HepG2 (cell line): ENCODE measurements around the gene PRKCSH. TPM values are rescaled to one million over a fixed set of nuclear protein-coding genes. Genes with fewer than 3 reads are reported as not detected.

Experiments used
- ARNTL ChIP-seq: sonication (generic); formaldehyde crosslinking; IDR thresholded peaks from 2 replicates; pipeline ENCODE4 v1.4.0; 2020; ENCODE audit warnings: mild to moderate bottlenecking, missing genetic modification reagents
- DR1 ChIP-seq: sonication (generic); formaldehyde crosslinking; IDR thresholded peaks from 2 replicates; pipeline ENCODE4 v1.8.0; 2021; ENCODE audit warnings: mild to moderate bottlenecking, missing genetic modification reagents, inconsistent platforms
- FOSL2 ChIP-seq: sonication (generic); formaldehyde crosslinking; IDR thresholded peaks from 2 replicates; pipeline ENCODE4 v1.4.0; 2020; ENCODE audit warnings: missing genetic modification reagents
- FOXA1 ChIP-seq, 2 experiments: fragments of 450-650 bp in 1 of 2; sonication (generic) in 1 of 2; formaldehyde crosslinking in 1 of 2; IDR thresholded peaks; 2 replicates each; pipeline versions ENCODE4 v1.4.0 to v1.6.1; 2016 to 2020; ENCODE audit warnings: missing genetic modification reagents in 1 of 2
- HHEX ChIP-seq: IDR thresholded peaks from 2 replicates; pipeline ENCODE4 v1.6.1; 2016; ENCODE audit warnings: control low read depth
- ISL2 ChIP-seq: sonication (generic); formaldehyde crosslinking; IDR thresholded peaks from 2 replicates; pipeline ENCODE4 v1.5.0; 2020; ENCODE audit warnings: missing genetic modification reagents
- KDM5A ChIP-seq: fragments of 200-600 bp; sonication (generic); IDR thresholded peaks from 2 replicates; pipeline ENCODE4 v1.7.0; 2018; ENCODE audit warnings: antibody characterized with exemption, mild to moderate bottlenecking, low read length, borderline replicate concordance
- RFX3 ChIP-seq: IDR thresholded peaks from 2 replicates; pipeline ENCODE4 v1.6.1; 2016; ENCODE audit warnings: missing biosample characterization, missing genetic modification reagents
- SNAPC2 ChIP-seq: sonication (generic); formaldehyde crosslinking; IDR thresholded peaks from 2 replicates; pipeline ENCODE4 v1.8.1; 2022; ENCODE audit warnings: mild to moderate bottlenecking, missing genetic modification reagents
- STAG1 ChIP-seq: sonication (generic); formaldehyde crosslinking; IDR thresholded peaks from 2 replicates; pipeline ENCODE4 v1.4.0; 2020; ENCODE audit warnings: missing genetic modification reagents
- TARDBP ChIP-seq: sonication (generic); formaldehyde crosslinking; IDR thresholded peaks from 2 replicates; pipeline ENCODE4 v1.8.0; 2022; ENCODE audit warnings: mild to moderate bottlenecking, missing genetic modification reagents
- TEAD3 ChIP-seq: optimal IDR thresholded peaks from 2 replicates; pipeline ENCODE3; 2016; ENCODE audit warnings: borderline replicate concordance
- TSC22D2 ChIP-seq: sonication (generic); formaldehyde crosslinking; IDR thresholded peaks from 2 replicates; pipeline ENCODE4 v1.5.1; 2020; ENCODE audit warnings: missing genetic modification reagents, mild to moderate bottlenecking, borderline replicate concordance
- ZFP91 ChIP-seq: sonication (generic); formaldehyde crosslinking; IDR thresholded peaks from 2 replicates; pipeline ENCODE4 v1.9.0; 2022; ENCODE audit warnings: missing genetic modification reagents, mild to moderate bottlenecking, borderline replicate concordance
- ZNF234 ChIP-seq: sonication (generic); formaldehyde crosslinking; conservative IDR thresholded peaks from 2 replicates; pipeline ENCODE4 v1.5.1; 2020; ENCODE audit warnings: mild to moderate bottlenecking, missing genetic modification reagents
- ZNF317 ChIP-seq: sonication (generic); formaldehyde crosslinking; IDR thresholded peaks from 2 replicates; pipeline ENCODE4 v1.5.0; 2020; ENCODE audit warnings: mild to moderate bottlenecking, missing genetic modification reagents
- ZNF550 ChIP-seq: sonication (generic); formaldehyde crosslinking; IDR thresholded peaks from 2 replicates; pipeline ENCODE4 v1.4.0; 2020; ENCODE audit warnings: mild to moderate bottlenecking, missing genetic modification reagents, borderline replicate concordance
- ZNF773 ChIP-seq: sonication (generic); formaldehyde crosslinking; IDR thresholded peaks from 2 replicates; pipeline ENCODE4 v1.4.0; 2020; ENCODE audit warnings: missing genetic modification reagents, borderline replicate concordance
- ZNF781 ChIP-seq: sonication (generic); formaldehyde crosslinking; IDR thresholded peaks from 2 replicates; pipeline ENCODE4 v1.5.1; 2020; ENCODE audit warnings: borderline replicate concordance, mild to moderate bottlenecking, missing genetic modification reagents; ENCODE audit errors: not compliant biosample characterization
- polyA plus RNA-seq, 8 experiments: library from polyadenylated mRNA; depleted of rRNA in 3 of 8; stranded (reverse) in 7 of 8; unstranded in 1 of 8; fragments of >200 nt; fragmentation: Illumina TruSeq in 4 of 8; extraction: Trizol in 4 of 8; gene quantifications; 2 replicates each; pipeline versions ENCODE4 v1.2.1 to v1.2.3, GENCODE V29; 2011 to 2016; ENCODE audit warnings: low read depth in 4 of 8, missing spikeins in 1 of 8, mixed read lengths in 1 of 8; ENCODE audit not compliant: insufficient read depth in 1 of 8
- total RNA-seq, 5 experiments: library from RNA; depleted of rRNA; stranded (reverse); fragments of >200 nt; fragmentation: Illumina TruSeq; extraction: Trizol; gene quantifications; 2 replicates each; pipeline ENCODE4 v1.2.3, GENCODE V29; 2016; ENCODE audit warnings: low read depth in 1 of 5

PRKCSH gene
- total and polyA plus RNA-seq, 2 of the 13 experiments (the other 11 are each of a cell fraction or from before 2014, with no cell fraction given): 85.1 to 125 TPM

- TF ChIP-seq FOSL2 (CRISPR knock-in tag) (peak; percentile 77), RFX3 (CRISPR knock-in tag) (no peak), ZFP91 (CRISPR knock-in tag) (peak; percentile 34; the same call in 1 of the 2 replicates), ZNF773 (CRISPR knock-in tag) (no peak), ARNTL (CRISPR knock-in tag) (no peak), ZNF550 (CRISPR knock-in tag) (no peak), SNAPC2 (CRISPR knock-in tag) (no peak), KDM5A (no peak), DR1 (CRISPR knock-in tag) (no peak), FOXA1 (IDR thresholded peaks at IDR 0.05) (no peak), FOXA1 (CRISPR knock-in tag; IDR thresholded peaks at IDR 0.05) (no peak), STAG1 (peak; percentile 45), ISL2 (no peak), TARDBP (no peak), TEAD3 (CRISPR knock-in tag) (no peak), ZNF317 (CRISPR knock-in tag) (no peak), ZNF781 (CRISPR knock-in tag) (no peak), HHEX (no peak), TSC22D2 (CRISPR knock-in tag) (no peak), ZNF234 (CRISPR knock-in tag) (no peak)
Observed at GRCh38 chr19:11496391-11497163, 61.1 kb downstream of the PRKCSH start (continued).
